Testis (tissue), 2 donors: Measurements from ENCODE around the gene BACH2.

ENCODE experiments used
- CTCF ChIP-seq, 3 experiments: fragments of 450-650 bp in 2 of 3; fragments of 200-600 bp in 1 of 3; sonication (generic) in 1 of 3; IDR thresholded peaks; one replicate each; pipeline ENCODE4 v1.5.1; 2016 to 2019; ENCODE audit warnings: antibody characterized with exemption in 3 of 3, mild to moderate bottlenecking in 2 of 3, moderate library complexity in 1 of 3
- POLR2A ChIP-seq: fragments of 450-650 bp; IDR thresholded peaks from one replicate; pipeline ENCODE4 v1.6.1; 2017; ENCODE audit warnings: antibody characterized with exemption, mild to moderate bottlenecking, moderate library complexity

- TF ChIP-seq POLR2A: no peak
- no peak for TF ChIP-seq CTCF (IDR thresholded peaks at IDR 0.05)
Measured at GRCh38 chr6:90119618-90120017, 177.0 kb downstream of the BACH2 start.
